ENCODE data around the gene LBHD2.

- no peak for TF ChIP-seq POLR2A (IDR thresholded peaks at IDR 0.05)
- TF ChIP-seq CTCF (IDR thresholded peaks at IDR 0.05) = no peak
Observed at GRCh38 chr14:103108749-103109207, 24.8 kb downstream of the LBHD2 start.
